Fibroblast of lung (primary cell): Measurements from ENCODE around the gene PRUNE2. TPM values are rescaled to one million over a fixed set of nuclear protein-coding genes. Genes with fewer than 3 reads are reported as not detected.

ENCODE experiments used
- DNase-seq, 2 donors: peaks; one replicate each; pipeline versions ENCODE4 v3.0.0 to v3.0.0-alpha.2; 2010; ENCODE audit warnings: low read depth in 2 of 2
- H2AFZ ChIP-seq: 2 replicates; pipeline ENCODE4 v1.5.1; 2012; ENCODE audit warnings: low read length, control low read depth, inconsistent platforms
- H3K27ac ChIP-seq: 2 replicates; pipeline ENCODE4 v1.5.1; 2011; ENCODE audit warnings: low read length, control low read depth; ENCODE audit not compliant: insufficient read depth
- H3K27me3 ChIP-seq: 2 replicates; pipeline ENCODE4 v1.5.1; 2011; ENCODE audit warnings: mild to moderate bottlenecking, low read length; ENCODE audit not compliant: control insufficient read depth, insufficient read depth
- H3K36me3 ChIP-seq: 2 replicates; pipeline ENCODE4 v1.5.1; 2011; ENCODE audit warnings: low read length; ENCODE audit not compliant: control insufficient read depth, insufficient read depth
- H3K4me1 ChIP-seq: 2 replicates; pipeline ENCODE4 v1.5.1; 2011; ENCODE audit warnings: low read length; ENCODE audit not compliant: control insufficient read depth, insufficient read depth; ENCODE audit errors: extremely low read depth
- H3K4me2 ChIP-seq: 2 replicates; pipeline ENCODE4 v1.5.1; 2011; ENCODE audit warnings: low read length, control low read depth; ENCODE audit not compliant: insufficient read depth; ENCODE audit errors: extremely low read depth
- H3K4me3 ChIP-seq, 4 experiments: fragments of 200-600 bp in 1 of 4; sonication (generic) in 1 of 4; replicated peaks in 1 of 4; 2 replicates each; pipeline ENCODE4 v1.5.1; 2011 to 2016; ENCODE audit warnings: low read length in 4 of 4, low read depth in 3 of 4, mild to moderate bottlenecking in 3 of 4, control low read depth in 2 of 4, inconsistent platforms in 1 of 4, mixed read lengths in 1 of 4; ENCODE audit not compliant: insufficient read depth in 1 of 4; ENCODE audit errors: control extremely low read depth in 1 of 4
- H3K79me2 ChIP-seq: 2 replicates; pipeline ENCODE4 v1.5.1; 2012; ENCODE audit warnings: mild to moderate bottlenecking, low read length, inconsistent platforms; ENCODE audit not compliant: control insufficient read depth, insufficient read depth
- H3K9ac ChIP-seq: 2 replicates; pipeline ENCODE4 v1.5.1; 2011; ENCODE audit warnings: mild to moderate bottlenecking, low read length, control low read depth; ENCODE audit not compliant: insufficient read depth
- H3K9me3 ChIP-seq: 2 replicates; pipeline ENCODE4 v1.5.1; 2012; ENCODE audit warnings: low read depth, low read length; ENCODE audit not compliant: control insufficient read depth, insufficient read depth
- H4K20me1 ChIP-seq: 2 replicates; pipeline ENCODE4 v1.5.1; 2011; ENCODE audit warnings: low read length; ENCODE audit not compliant: control insufficient read depth, insufficient read depth; ENCODE audit errors: extremely low read depth
- CTCF ChIP-seq, 2 donors: IDR thresholded peaks in 1 of 2; conservative IDR thresholded peaks in 1 of 2; 1 replicate in 1 of 2; 2 replicates in 1 of 2; pipeline ENCODE4 v1.5.1; 2011 to 2012; ENCODE audit warnings: low read length in 2 of 2, control low read depth in 1 of 2, inconsistent platforms in 1 of 2, low read depth in 1 of 2, mild to moderate bottlenecking in 1 of 2
- EZH2 ChIP-seq: IDR thresholded peaks from 2 replicates; pipeline ENCODE4 v1.5.1; 2012; ENCODE audit warnings: low read length, control low read depth, mild to moderate bottlenecking; ENCODE audit errors: missing control alignments
- polyA plus RNA-seq, 2 donors: library from polyadenylated mRNA; depleted of rRNA in 1 of 2; stranded (reverse) in 1 of 2; unstranded in 1 of 2; fragments of >200 nt; gene quantifications; 2 replicates each; pipeline ENCODE4 v1.2.1, GENCODE V29; 2011 to 2012; ENCODE audit warnings: missing spikeins in 1 of 2
- total RNA-seq: library from RNA; depleted of rRNA; stranded (reverse); fragments of >200 nt; gene quantifications from 2 replicates; pipeline ENCODE4 v1.2.1, GENCODE V29; 2014

PRUNE2 gene
- total and polyA plus RNA-seq, 2 donors (not counting 1 experiment from before 2014, with no cell fraction given) = 5.4 to 95.6 TPM

- DNase-seq = no peak
- Histone ChIP-seq H3K4me3 (no peak overlapping the region), H3K9me3 (no peaks in the 10 kb centered on the region), H3K27me3 (no peaks in the 10 kb centered on the region), H2AFZ (no peak overlapping the region), H3K27ac (no peak overlapping the region), H3K4me1 (no peaks in the 10 kb centered on the region), H3K9ac (no peak overlapping the region), H3K36me3 (no peaks in the 10 kb centered on the region), H3K79me2 (no peaks in the 10 kb centered on the region), H3K4me2 (no peak overlapping the region), H4K20me1 (no peaks in the 10 kb centered on the region)
- TF ChIP-seq EZH2 (no peak), CTCF (conservative IDR thresholded peaks at IDR 0.05 in 1 of 2, IDR thresholded peaks at IDR 0.05 in 1 of 2; ENCODE audit: low read depth in 1 of 2, low read length in 2 of 2) (no peak)
These were observed 225.0 kb downstream of the PRUNE2 start for GRCh38 chr9:76680716-76681425.

- no peaks in the 10 kb centered on the region for H3K79me2 ChIP-seq
- no peak overlapping the region for H3K9ac ChIP-seq
- TF ChIP-seq CTCF (conservative IDR thresholded peaks at IDR 0.05 in 1 of 2, IDR thresholded peaks at IDR 0.05 in 1 of 2; ENCODE audit: low read depth in 1 of 2, low read length in 2 of 2) = no peak
- TF ChIP-seq EZH2 = no peak
- H3K27me3 ChIP-seq = no peaks in the 10 kb centered on the region
- H3K27ac ChIP-seq = no peak overlapping the region
- H3K4me1 ChIP-seq = no peaks in the 10 kb centered on the region
- no peak overlapping the region for H2AFZ ChIP-seq
- H3K36me3 ChIP-seq = no peaks in the 10 kb centered on the region
- no peak overlapping the region for H3K4me3 ChIP-seq
- DNase-seq = peak in 1 of 2 donors; percentile 85
- H3K9me3 ChIP-seq = no peaks in the 10 kb centered on the region
- no peaks in the 10 kb centered on the region for H4K20me1 ChIP-seq
- no peak overlapping the region for H3K4me2 ChIP-seq
These were observed 228.3 kb downstream of the PRUNE2 start for GRCh38 chr9:76677481-76678055.

- Histone ChIP-seq H2AFZ (no peak overlapping the region), H3K36me3 (no peaks in the 10 kb centered on the region), H3K4me2 (no peak overlapping the region), H3K9me3 (no peaks in the 10 kb centered on the region), H3K79me2 (no peaks in the 10 kb centered on the region), H3K27me3 (no peaks in the 10 kb centered on the region), H3K4me3 (no peak overlapping the region), H4K20me1 (no peaks in the 10 kb centered on the region), H3K9ac (no peak overlapping the region), H3K4me1 (no peaks in the 10 kb centered on the region), H3K27ac (no peak overlapping the region)
- DNase-seq = no peak
- TF ChIP-seq EZH2 (no peak), CTCF (conservative IDR thresholded peaks at IDR 0.05 in 1 of 2, IDR thresholded peaks at IDR 0.05 in 1 of 2; ENCODE audit: low read depth in 1 of 2, low read length in 2 of 2) (no peak)
These were observed 229.1 kb downstream of the PRUNE2 start for GRCh38 chr9:76676857-76677256.
